ENCODE data around the gene CLEC4A. TPM values are rescaled to one million over a fixed set of nuclear protein-coding genes. Genes with fewer than 3 reads are reported as not detected.
"Not testable (repeated sequence)": the region's sequence is repeated elsewhere in the genome, so short reads cannot be mapped to it uniquely, and the experiment has no call there.

CLEC4A gene
- total RNA-seq, result 1 to 10 TPM; 1.8 to 3.5 TPM

- H3K36me3 Mint-ChIP-seq, result peaks cover 0 to 11% of the 10 kb centered on the region in 2 donors
- no peak within 1 kb of the TSS for H3K27ac Mint-ChIP-seq
- DNase-seq (ENCODE audit: low spot score in 2 of 2) (no peak), ATAC-seq (no peak)
- peaks cover 0 to 4% of the 10 kb centered on the region in 2 donors for H3K9me3 Mint-ChIP-seq
Measured at GRCh38 chr12:8123124-8123912, at the start of gene CLEC4A. TSS of gene CLEC4A (plus strand) at chr12:8123617. CDS start at chr12:8123879, 262 bp downstream.

- Mint-ChIP-seq H3K9me3 (no peaks in the 10 kb centered on the region), H3K27ac (no peak overlapping the region), H3K36me3 (no peaks in the 10 kb centered on the region)
- no peak for ATAC-seq
- DNase-seq (ENCODE audit: low spot score in 2 of 2), result no peak
Measured at GRCh38 chr12:8075935-8076334, 47.5 kb upstream of the CLEC4A start.

- Mint-ChIP-seq H3K36me3 (no peaks in the 10 kb centered on the region), H3K27ac (no peak overlapping the region), H3K9me3 (no peaks in the 10 kb centered on the region)
- ATAC-seq (no peak), DNase-seq (ENCODE audit: low spot score in 2 of 2) (no peak)
Measured at GRCh38 chr12:8076366-8076765, 47.1 kb upstream of the CLEC4A start.

- Mint-ChIP-seq H3K36me3 (peaks cover under 1 to 2% of the 10 kb centered on the region in 2 donors), H3K27ac (peak overlapping the region in 1 of 2 donors; percentile 100)
Measured at GRCh38 chr12:8077207-8077606, 46.2 kb upstream of the CLEC4A start.

GRCh38 chr12:8078398-8078797 is 45.0 kb upstream of the CLEC4A start:
- no peaks in the 10 kb centered on the region for H3K9me3 Mint-ChIP-seq
- DNase-seq (ENCODE audit: low spot score in 2 of 2) (peak in 1 of 2 donors; percentile 54), ATAC-seq (peak; percentile 15 to 22)
- peak overlapping the region in 1 of 2 donors; percentile 100 for H3K27ac Mint-ChIP-seq
- H3K36me3 Mint-ChIP-seq, result peaks cover 10 to 11% of the 10 kb centered on the region in 2 donors

More at GRCh38 chr12:8077207-8077606, 46.2 kb upstream of the CLEC4A start:
- DNase-seq (ENCODE audit: low spot score in 2 of 2), result no peak
- H3K9me3 Mint-ChIP-seq, result no peaks in the 10 kb centered on the region
- no peak for ATAC-seq

- Mint-ChIP-seq H3K36me3 (peaks cover 10 to 13% of the 10 kb centered on the region in 2 donors), H3K9me3 (no peaks in the 10 kb centered on the region), H3K27ac (peak overlapping the region in 1 of 2 donors; percentile 100)
- DNase-seq (ENCODE audit: low spot score in 2 of 2), result no peak
- ATAC-seq, result no peak
Measured at GRCh38 chr12:8078916-8079315, 44.5 kb upstream of the CLEC4A start.

- DNase-seq (ENCODE audit: low spot score in 2 of 2), result no peak
- peak overlapping the region; percentile 2 to 100 for H3K27ac Mint-ChIP-seq
- no peak for ATAC-seq
Measured at GRCh38 chr12:8080120-8080519, 43.3 kb upstream of the CLEC4A start.

GRCh38 chr12:8081251-8081920 is 42.0 kb upstream of the CLEC4A start:
- H3K9me3 Mint-ChIP-seq, result no peaks in the 10 kb centered on the region
- DNase-seq (ENCODE audit: low spot score in 2 of 2), result peak in 1 of 2 donors; percentile 31
- H3K36me3 Mint-ChIP-seq, result peaks cover 16% of the 10 kb centered on the region in 2 donors
- peak overlapping the region; percentile 99 to 100 for H3K27ac Mint-ChIP-seq
- ATAC-seq, result peak in 1 of 2 donors; percentile 30

More at GRCh38 chr12:8080120-8080519, 43.3 kb upstream of the CLEC4A start:
- Mint-ChIP-seq H3K36me3 (peaks cover 12 to 16% of the 10 kb centered on the region in 2 donors), H3K9me3 (no peaks in the 10 kb centered on the region)

GRCh38 chr12:8082808-8083100 is 40.7 kb upstream of the CLEC4A start:
- peaks cover 16% of the 10 kb centered on the region in 2 donors for H3K36me3 Mint-ChIP-seq
- H3K27ac Mint-ChIP-seq, result peak overlapping the region; percentile 99 to 100
- ATAC-seq (no peak), DNase-seq (ENCODE audit: low spot score in 2 of 2) (no peak)
- H3K9me3 Mint-ChIP-seq, result no peaks in the 10 kb centered on the region

GRCh38 chr12:8084351-8084750 is 39.1 kb upstream of the CLEC4A start:
- peak in 1 of 2 donors; percentile 31 for DNase-seq (ENCODE audit: low spot score in 2 of 2)
- not testable (repeated sequence) for ATAC-seq, H3K9me3 Mint-ChIP-seq
- Mint-ChIP-seq H3K27ac (peak overlapping the region; percentile 50 to 100), H3K36me3 (peaks cover 16 to 24% of the 10 kb centered on the region in 2 donors)

GRCh38 chr12:8087666-8088065 is 35.8 kb upstream of the CLEC4A start:
- peaks cover 14 to 23% of the 10 kb centered on the region in 2 donors for H3K36me3 Mint-ChIP-seq
- H3K27ac Mint-ChIP-seq, result peak overlapping the region; percentile 73 to 89

GRCh38 chr12:8088574-8088973 is 34.8 kb upstream of the CLEC4A start:
- Mint-ChIP-seq H3K9me3 (no peaks in the 10 kb centered on the region), H3K36me3 (peaks cover 14 to 24% of the 10 kb centered on the region in 2 donors), H3K27ac (peak overlapping the region; percentile 73 to 89)
- DNase-seq (ENCODE audit: low spot score in 2 of 2) (peak in 1 of 2 donors; percentile 18), ATAC-seq (peak; percentile 80 to 89)

More at GRCh38 chr12:8087666-8088065, 35.8 kb upstream of the CLEC4A start:
- H3K9me3 Mint-ChIP-seq, result no peaks in the 10 kb centered on the region
- ATAC-seq (no peak), DNase-seq (ENCODE audit: low spot score in 2 of 2) (no peak)

GRCh38 chr12:8089277-8089676 is 34.1 kb upstream of the CLEC4A start:
- peaks cover 9 to 24% of the 10 kb centered on the region in 2 donors for H3K36me3 Mint-ChIP-seq
- DNase-seq (ENCODE audit: low spot score in 2 of 2); ATAC-seq; H3K9me3 Mint-ChIP-seq: not testable (repeated sequence)
- peak overlapping the region in 1 of 2 donors; percentile 73 for H3K27ac Mint-ChIP-seq

GRCh38 chr12:8089716-8090115 is 33.7 kb upstream of the CLEC4A start:
- H3K27ac Mint-ChIP-seq, result peak overlapping the region in 1 of 2 donors; percentile 73
- ATAC-seq, result no peak
- H3K36me3 Mint-ChIP-seq, result peaks cover 13 to 24% of the 10 kb centered on the region in 2 donors
- H3K9me3 Mint-ChIP-seq, result no peaks in the 10 kb centered on the region
- no peak for DNase-seq (ENCODE audit: low spot score in 2 of 2)

GRCh38 chr12:8093291-8093690 is 30.1 kb upstream of the CLEC4A start:
- DNase-seq (ENCODE audit: low spot score in 2 of 2) (no peak), ATAC-seq (no peak)
- peaks cover 16 to 25% of the 10 kb centered on the region in 2 donors for H3K36me3 Mint-ChIP-seq

GRCh38 chr12:8096281-8096915 is 27.0 kb upstream of the CLEC4A start:
- ATAC-seq, result no peak
- no peak overlapping the region for H3K27ac Mint-ChIP-seq
- H3K36me3 Mint-ChIP-seq, result peaks cover 16 to 22% of the 10 kb centered on the region in 2 donors
- no peaks in the 10 kb centered on the region for H3K9me3 Mint-ChIP-seq
- no peak for DNase-seq (ENCODE audit: low spot score in 2 of 2)

More at GRCh38 chr12:8093291-8093690, 30.1 kb upstream of the CLEC4A start:
- H3K9me3 Mint-ChIP-seq, result no peaks in the 10 kb centered on the region
- peak overlapping the region in 1 of 2 donors; percentile 16 for H3K27ac Mint-ChIP-seq

GRCh38 chr12:8099235-8099634 is 24.2 kb upstream of the CLEC4A start:
- H3K27ac Mint-ChIP-seq, result peak overlapping the region in 1 of 2 donors; percentile 15
- H3K9me3 Mint-ChIP-seq, result no peaks in the 10 kb centered on the region
- no peak for DNase-seq (ENCODE audit: low spot score in 2 of 2)
- ATAC-seq, result peak; percentile 31 to 50
- peaks cover 7 to 12% of the 10 kb centered on the region in 2 donors for H3K36me3 Mint-ChIP-seq

Data from activated naive CD4-positive, alpha-beta T cell treated with anti-CD3 and anti-CD28 coated beads, Interleukin-2, amount 50 U/mL, for 72 hours (primary cell).